RWPE1 (cell line): Measurements from ENCODE around the gene DDX21.
"Not testable (repeated sequence)": the region's sequence is repeated elsewhere in the genome, so short reads cannot be mapped to it uniquely, and the experiment has no call there.

Experiments
- CTCF ChIA-PET: fragments of 350-600 bp; sonication (Branson Sonifier 250); formaldehyde crosslinking; extraction: SDS; loops from one replicate; lab custom pipeline; 2021; lab: Yijun Ruan, JAX
- POLR2A ChIA-PET: fragments of 400-600 bp; formaldehyde crosslinking; extraction: SDS; loops from one replicate; lab custom pipeline; 2020; ENCODE audit warnings: antibody characterized with exemption; ENCODE audit not compliant: low non-redundant PET; lab: Yijun Ruan, JAX
- DNase-seq: peaks from one replicate; pipeline ENCODE4 v3.0.0; 2012; ENCODE audit warnings: low spot score
- H3K27ac ChIP-seq: fragments of 450-650 bp; 2 replicates; pipeline ENCODE4 v1.5.1; 2017
- CTCF ChIP-seq: fragments of 450-650 bp; conservative IDR thresholded peaks from 2 replicates; pipeline ENCODE4 v1.5.1; 2017; ENCODE audit warnings: low read depth, mild to moderate bottlenecking

The DDX21 gene

GRCh38 chr10:68938884-68939283 is 17.1 kb upstream of the DDX21 start:
- TF ChIP-seq CTCF: no peak
- no peak for DNase-seq
- CTCF ChIA-PET: interaction anchor here (1.2 kb wide), 1 partner anchor 11 kb away, joined by 3 read pairs; no protein-coding TSS in a partner anchor
- H3K27ac ChIP-seq: no peak overlapping the region
- POLR2A ChIA-PET: no interaction called here

- not testable (repeated sequence) for H3K27ac ChIP-seq, DNase-seq
- ChIA-PET CTCF (interaction anchor here (0.6 kb wide), 1 partner anchor 1111 kb away, joined by 3 read pairs; no protein-coding TSS in a partner anchor), POLR2A (interaction anchor here (0.6 kb wide), 1 partner anchor 27 kb away, joined by 5 read pairs; no protein-coding TSS in a partner anchor)
Observed at GRCh38 chr10:68940917-68941316, 15.1 kb upstream of the DDX21 start.

GRCh38 chr10:68950598-68950997 is 5.4 kb upstream of the DDX21 start:
- DNase-seq: no peak
- TF ChIP-seq CTCF: no peak
- ChIA-PET POLR2A (no interaction called here), CTCF (no interaction called here)
- no peak overlapping the region for H3K27ac ChIP-seq

- no peak for TF ChIP-seq CTCF
- peak overlapping the region; percentile 82 for H3K27ac ChIP-seq
- ChIA-PET POLR2A (no interaction called here), CTCF (interaction anchor here (0.6 to 1.5 kb wide), 7 partner anchors 11 to 548 kb away, joined by 3 to 4 read pairs (median 3); no protein-coding TSS in a partner anchor)
- DNase-seq: no peak
Observed at GRCh38 chr10:68954904-68955303, 1.1 kb upstream of the DDX21 start.

- ChIA-PET CTCF (interaction anchor here (0.6 to 1.5 kb wide), 8 partner anchors 12 to 1463 kb away, joined by 3 to 7 read pairs (median 3); partner anchors contain the start of gene ATOH7), POLR2A (interaction anchor here (0.6 kb wide), 3 partner anchors 55 to 548 kb away, joined by 4 to 9 read pairs (median 5); partner anchors contain the start of gene DDX50)
- TF ChIP-seq CTCF: no peak
- peak overlapping the region; percentile 82 for H3K27ac ChIP-seq
- no peak for DNase-seq
Observed at GRCh38 chr10:68955355-68955831, 577 bp upstream of the DDX21 start.

- POLR2A ChIA-PET: no interaction called here
- H3K27ac ChIP-seq: no peak overlapping the region
- no peak for TF ChIP-seq CTCF
- CTCF ChIA-PET: interaction anchor here (0.6 to 1.0 kb wide), 2 partner anchors 12 to 140 kb away, joined by 3 to 4 read pairs; no protein-coding TSS in a partner anchor
- no peak for DNase-seq
Observed at GRCh38 chr10:68957284-68957615, 1.3 kb downstream of the DDX21 start.

GRCh38 chr10:68957654-68958053 is 1.7 kb downstream of the DDX21 start:
- DNase-seq: no peak
- ChIA-PET POLR2A (interaction anchor here (0.6 kb wide), 1 partner anchor 256 kb away, joined by 6 read pairs; no protein-coding TSS in a partner anchor), CTCF (interaction anchor here (0.6 to 1.0 kb wide), 2 partner anchors 12 to 21 kb away, joined by 3 to 4 read pairs; no protein-coding TSS in a partner anchor)
- TF ChIP-seq CTCF: no peak
- H3K27ac ChIP-seq: no peak overlapping the region
